Caco-2 (cell line): ENCODE results near the gene NT5DC1. TPM values are rescaled to one million over a fixed set of nuclear protein-coding genes. Genes with fewer than 3 reads are reported as not detected.

Experiments
- BruUV-seq: library from RNA; stranded (reverse); fragments of 400-500 nt; replicated peaks from 2 replicates; lab custom pipeline; 2021; lab: Mats Ljungman, UMichigan
- CTCF ChIA-PET: fragments of 300-600 bp; sonication (Branson Sonifier 250); formaldehyde crosslinking; loops from one replicate; lab custom pipeline; 2022; ENCODE audit warnings: antibody characterized with exemption; lab: Charles Lee
- POLR2A ChIA-PET: fragments of 300-600 bp; sonication (Branson Sonifier 250); formaldehyde crosslinking; loops from one replicate; lab custom pipeline; 2022; ENCODE audit warnings: antibody characterized with exemption; lab: Charles Lee
- DNase-seq, 2 experiments: peaks; one replicate each; pipeline versions ENCODE4 v3.0.0 to v3.0.0-alpha.2; 2020 to 2022
- H3K27me3 ChIP-seq: replicated peaks from 2 replicates; pipeline ENCODE4 v1.6.0; 2011; ENCODE audit warnings: low read length; ENCODE audit not compliant: control insufficient read depth, insufficient read depth
- H3K36me3 ChIP-seq: 2 replicates; pipeline ENCODE4 v1.5.1; 2011; ENCODE audit warnings: low read length; ENCODE audit not compliant: control insufficient read depth, insufficient read depth
- H3K4me1 ChIP-seq: fragments of 250-450 bp; sonication (Bioruptor Pico); 2 replicates; pipeline ENCODE4 v1.5.1; 2020; ENCODE audit warnings: mild to moderate bottlenecking
- H3K4me3 ChIP-seq: 2 replicates; pipeline ENCODE4 v1.5.1; 2011; ENCODE audit warnings: low read depth, mild to moderate bottlenecking, control low read depth, low read length
- H3K9me3 ChIP-seq: fragments of 250-450 bp; sonication (Bioruptor Pico); 2 replicates; pipeline ENCODE4 v1.5.1; 2020; ENCODE audit warnings: mild to moderate bottlenecking, moderate library complexity
- H3K27ac Mint-ChIP-seq: one replicate; pipeline ENCODE4 v1.8.0; 2022; ENCODE audit warnings: mixed read lengths; ENCODE audit not compliant: unreplicated experiment
- H3K27me3 Mint-ChIP-seq: one replicate; pipeline ENCODE4 v1.8.0; 2022; ENCODE audit warnings: mixed read lengths; ENCODE audit not compliant: insufficient read depth, unreplicated experiment
- H3K36me3 Mint-ChIP-seq: one replicate; pipeline ENCODE4 v1.8.0; 2022; ENCODE audit warnings: mild to moderate bottlenecking, mixed read lengths; ENCODE audit not compliant: insufficient read depth, unreplicated experiment
- H3K4me1 Mint-ChIP-seq: one replicate; pipeline ENCODE4 v1.8.0; 2022; ENCODE audit warnings: low read depth, mixed read lengths; ENCODE audit not compliant: unreplicated experiment
- H3K4me3 Mint-ChIP-seq: one replicate; pipeline ENCODE4 v1.8.0; 2022; ENCODE audit warnings: mild to moderate bottlenecking, moderate library complexity, mixed read lengths; ENCODE audit not compliant: unreplicated experiment
- H3K9me3 Mint-ChIP-seq: one replicate; pipeline ENCODE4 v1.8.0; 2022; ENCODE audit warnings: mixed read lengths; ENCODE audit not compliant: unreplicated experiment
- intact Hi-C: fragments of 100-400 bp; cut with micrococcal nuclease; formaldehyde crosslinking; loops from one replicate; pipeline ENCODE4 v1.10.0; 2022; ENCODE audit not compliant: unreplicated experiment
- total RNA-seq: library from RNA; stranded (reverse); gene quantifications from 2 replicates; pipeline ENCODE4 v1.2.3, GENCODE V29; 2022
- TF ChIP-seq, protein P1 (sequence below), 2 experiments: fragments of 200-600 bp in 1 of 2; IDR thresholded peaks; 1 replicate in 1 of 2; 2 replicates in 1 of 2; pipeline versions ENCODE4 v1.5.1 to v1.8.0; 2011 to 2022; ENCODE audit warnings: antibody characterized with exemption in 1 of 2, control low read depth in 1 of 2, inconsistent platforms in 1 of 2, low read depth in 1 of 2, low read length in 1 of 2, mild to moderate bottlenecking in 1 of 2, moderate library complexity in 1 of 2; ENCODE audit not compliant: insufficient read depth in 1 of 2, severe bottlenecking in 1 of 2, unreplicated experiment in 1 of 2

NT5DC1 gene
- total RNA-seq, 1 experiment from 2014 or later: 54.3 TPM

DNA sequence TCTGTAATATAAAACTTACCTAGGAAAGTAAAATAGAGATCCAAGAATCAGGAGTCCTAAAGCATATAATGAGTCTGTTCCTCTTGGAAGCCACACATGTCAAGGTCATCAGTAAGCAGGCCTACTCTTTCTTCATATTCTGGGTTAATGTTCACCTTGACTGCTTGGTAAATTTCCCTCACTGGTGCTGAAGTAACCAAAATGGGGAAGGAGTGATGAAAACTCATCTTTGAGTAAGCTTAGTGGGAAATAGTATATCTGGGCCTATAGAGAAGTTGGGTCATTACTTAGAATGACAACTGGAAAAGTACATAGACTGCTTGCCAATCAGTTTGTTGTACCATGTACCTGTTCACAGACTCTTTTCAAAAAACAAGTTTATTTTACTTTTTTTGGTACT, 146.6 kb downstream of the NT5DC1 start:
- peaks cover 6% of the 10 kb centered on the region for H3K36me3 Mint-ChIP-seq
- H3K4me3 Mint-ChIP-seq: no peak overlapping the region
- H3K36me3 ChIP-seq: no peaks in the 10 kb centered on the region; the same call in none of the 2 replicates
- H3K4me3 ChIP-seq: no peak overlapping the region
- CTCF ChIA-PET: no interaction called here
- POLR2A ChIA-PET: no interaction called here
- H3K9me3 ChIP-seq: no peaks in the 10 kb centered on the region
- peaks cover 7% of the 10 kb centered on the region; the same call in 1 of the 2 replicates for H3K4me1 ChIP-seq
- H3K27ac Mint-ChIP-seq: no peak overlapping the region
- H3K27me3 Mint-ChIP-seq: no peaks in the 10 kb centered on the region
- BruUV-seq: no TSS peak
- H3K27me3 ChIP-seq: no peaks in the 10 kb centered on the region
- peaks cover 15% of the 10 kb centered on the region for H3K4me1 Mint-ChIP-seq
- TF ChIP-seq, protein P1, sequence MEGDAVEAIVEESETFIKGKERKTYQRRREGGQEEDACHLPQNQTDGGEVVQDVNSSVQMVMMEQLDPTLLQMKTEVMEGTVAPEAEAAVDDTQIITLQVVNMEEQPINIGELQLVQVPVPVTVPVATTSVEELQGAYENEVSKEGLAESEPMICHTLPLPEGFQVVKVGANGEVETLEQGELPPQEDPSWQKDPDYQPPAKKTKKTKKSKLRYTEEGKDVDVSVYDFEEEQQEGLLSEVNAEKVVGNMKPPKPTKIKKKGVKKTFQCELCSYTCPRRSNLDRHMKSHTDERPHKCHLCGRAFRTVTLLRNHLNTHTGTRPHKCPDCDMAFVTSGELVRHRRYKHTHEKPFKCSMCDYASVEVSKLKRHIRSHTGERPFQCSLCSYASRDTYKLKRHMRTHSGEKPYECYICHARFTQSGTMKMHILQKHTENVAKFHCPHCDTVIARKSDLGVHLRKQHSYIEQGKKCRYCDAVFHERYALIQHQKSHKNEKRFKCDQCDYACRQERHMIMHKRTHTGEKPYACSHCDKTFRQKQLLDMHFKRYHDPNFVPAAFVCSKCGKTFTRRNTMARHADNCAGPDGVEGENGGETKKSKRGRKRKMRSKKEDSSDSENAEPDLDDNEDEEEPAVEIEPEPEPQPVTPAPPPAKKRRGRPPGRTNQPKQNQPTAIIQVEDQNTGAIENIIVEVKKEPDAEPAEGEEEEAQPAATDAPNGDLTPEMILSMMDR (IDR thresholded peaks at IDR 0.05; ENCODE audit: insufficient read depth in 1 of 2, low read depth in 1 of 2, low read length in 1 of 2, severe bottlenecking in 1 of 2, unreplicated experiment in 1 of 2): no peak
- intact Hi-C loops: no loop called here
- H3K9me3 Mint-ChIP-seq: no peaks in the 10 kb centered on the region
- DNase-seq: no peak

DNA sequence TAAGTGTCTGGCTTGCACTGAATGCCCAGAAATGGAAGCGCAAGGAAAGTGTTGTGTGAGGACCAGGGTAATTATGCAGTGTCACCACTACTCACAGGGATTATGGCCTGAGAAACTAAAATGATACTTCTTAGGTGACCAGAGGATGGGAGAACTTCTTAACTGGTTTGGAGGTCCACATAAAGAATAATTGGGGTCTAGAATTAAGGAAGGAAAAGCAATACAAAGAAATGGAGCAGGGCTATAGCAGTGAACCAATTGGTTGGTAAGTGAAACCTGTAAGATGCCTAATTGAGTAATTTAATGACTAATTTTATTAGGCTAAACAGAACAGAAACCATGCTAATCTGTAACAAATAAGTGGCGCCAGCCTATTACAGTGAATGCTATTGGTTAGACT, 147.9 kb downstream of the NT5DC1 start:
- no TSS peak for BruUV-seq
- Mint-ChIP-seq H3K4me3 (no peak overlapping the region), H3K4me1 (peaks cover 16% of the 10 kb centered on the region), H3K9me3 (no peaks in the 10 kb centered on the region), H3K27me3 (no peaks in the 10 kb centered on the region), H3K36me3 (peaks cover 6% of the 10 kb centered on the region), H3K27ac (no peak overlapping the region)
- TF ChIP-seq, protein P1 (IDR thresholded peaks at IDR 0.05; ENCODE audit: insufficient read depth in 1 of 2, low read depth in 1 of 2, low read length in 1 of 2, severe bottlenecking in 1 of 2, unreplicated experiment in 1 of 2): no peak
- intact Hi-C loops: no loop called here
- Histone ChIP-seq H3K4me1 (peaks cover 7% of the 10 kb centered on the region; the same call in 1 of the 2 replicates), H3K9me3 (no peaks in the 10 kb centered on the region), H3K27me3 (no peaks in the 10 kb centered on the region), H3K36me3 (no peaks in the 10 kb centered on the region; the same call in none of the 2 replicates), H3K4me3 (no peak overlapping the region)
- CTCF ChIA-PET: no interaction called here
- DNase-seq: no peak
- POLR2A ChIA-PET: no interaction called here

DNA sequence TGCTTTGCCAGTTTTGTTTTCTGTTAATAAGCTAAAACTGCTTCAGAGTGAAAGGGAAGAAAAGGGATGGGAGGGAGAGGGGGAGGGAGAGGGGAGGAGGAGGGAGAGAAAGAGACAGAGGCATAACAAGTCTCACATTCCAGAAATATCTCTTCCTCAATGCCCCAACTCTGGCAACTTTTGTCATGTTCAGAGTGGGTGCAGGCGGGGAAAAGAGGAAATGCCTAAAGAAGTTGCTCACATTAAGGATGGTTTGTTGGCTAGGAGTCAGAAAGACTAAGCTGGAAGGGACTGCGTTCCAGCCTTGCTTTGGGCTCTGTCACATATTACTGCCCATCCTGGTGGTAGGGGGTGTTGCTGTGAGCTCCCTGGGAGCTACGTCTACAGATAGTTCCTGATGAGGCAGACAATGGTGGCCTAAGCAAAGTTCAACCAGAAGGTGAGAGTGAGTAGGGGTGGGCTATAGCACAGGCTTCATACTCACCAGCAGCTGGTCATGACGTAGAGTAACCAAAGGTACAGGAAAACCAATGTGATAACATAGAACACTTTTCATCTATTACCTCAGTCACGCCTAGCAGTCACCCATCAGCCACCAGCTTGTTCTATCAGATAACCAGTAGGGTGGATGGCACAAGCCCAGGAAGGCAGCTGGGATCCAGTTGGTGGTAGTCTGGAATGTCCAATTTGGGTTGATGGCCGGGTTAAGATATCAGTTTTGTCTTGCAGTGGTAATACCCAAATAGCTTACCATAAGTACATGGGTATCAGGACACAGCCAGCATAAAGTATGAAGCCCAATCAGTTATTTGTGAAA, 151.1 kb downstream of the NT5DC1 start:
- Mint-ChIP-seq H3K4me1 (peaks cover 16% of the 10 kb centered on the region), H3K27ac (no peak overlapping the region), H3K36me3 (peaks cover 6% of the 10 kb centered on the region), H3K9me3 (no peaks in the 10 kb centered on the region), H3K4me3 (no peak overlapping the region), H3K27me3 (no peaks in the 10 kb centered on the region)
- Histone ChIP-seq H3K4me1 (peaks cover 19% of the 10 kb centered on the region), H3K36me3 (no peaks in the 10 kb centered on the region; the same call in 1 of the 2 replicates), H3K4me3 (no peak overlapping the region), H3K27me3 (no peaks in the 10 kb centered on the region), H3K9me3 (no peaks in the 10 kb centered on the region)
- no peak for DNase-seq
- intact Hi-C loops: loop anchor here (10.0 kb wide), 1 partner anchor 237 kb away; no protein-coding TSS in a partner anchor
- TF ChIP-seq, protein P1 (IDR thresholded peaks at IDR 0.05; ENCODE audit: insufficient read depth in 1 of 2, low read depth in 1 of 2, low read length in 1 of 2, severe bottlenecking in 1 of 2, unreplicated experiment in 1 of 2): no peak
- ChIA-PET POLR2A (no interaction called here), CTCF (interaction anchor here (0.6 kb wide), 1 partner anchor 261 kb away, joined by 9 read pairs; no protein-coding TSS in a partner anchor)
- BruUV-seq: no TSS peak
